HG02884 (cell line): Measurements from ENCODE around the gene MED12.
"Not testable (repeated sequence)": the region's sequence is repeated elsewhere in the genome, so short reads cannot be mapped to it uniquely, and the experiment has no call there.

Experiments
- ATAC-seq: cut with Tn5 transposase; IDR thresholded peaks from one replicate; pipeline ENCODE4 v1.9.1; 2021; ENCODE audit warnings: mild to moderate bottlenecking, moderate library complexity; ENCODE audit not compliant: unreplicated experiment

Gene MED12

DNA sequence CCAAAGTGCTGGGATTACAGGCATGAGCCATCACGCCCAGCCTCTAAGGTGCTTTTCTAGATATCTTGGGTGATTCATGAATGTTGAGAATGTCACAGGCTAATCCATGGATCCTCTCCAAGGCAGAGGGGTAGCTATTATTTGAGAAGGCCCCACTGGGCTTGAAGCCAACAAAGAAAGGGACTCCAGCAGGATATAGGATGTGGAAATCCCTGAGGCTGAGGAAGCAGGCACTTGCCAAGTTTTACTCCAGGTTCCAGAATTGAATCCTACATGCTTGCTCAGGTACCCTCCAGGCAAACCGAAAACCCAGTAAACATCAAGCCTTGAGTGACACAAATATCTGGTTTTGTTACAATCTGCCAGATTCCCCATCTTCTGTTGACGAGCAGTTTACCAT is 42.1 kb downstream of the MED12 start:
- no peak for ATAC-seq

DNA sequence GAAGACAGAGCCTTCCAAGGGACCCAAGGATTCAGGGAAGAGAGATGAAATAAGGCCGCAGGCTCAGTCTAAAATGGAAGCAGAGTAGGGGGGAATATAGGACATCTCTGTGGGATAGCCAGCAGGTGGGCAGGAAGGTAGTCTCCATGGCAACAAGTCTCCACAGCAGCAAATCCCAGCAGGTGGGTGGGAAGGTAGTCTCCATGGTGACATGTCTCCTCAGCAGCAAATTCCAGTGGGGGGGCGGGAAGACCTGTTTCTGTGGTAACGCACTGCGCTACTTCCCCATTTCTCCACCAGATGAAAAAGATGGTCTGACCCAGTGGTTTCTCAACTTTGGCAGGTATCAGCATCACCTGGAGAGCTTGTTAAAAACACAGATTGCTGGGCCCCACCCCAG is 44.6 kb downstream of the MED12 start:
- no peak for ATAC-seq

DNA sequence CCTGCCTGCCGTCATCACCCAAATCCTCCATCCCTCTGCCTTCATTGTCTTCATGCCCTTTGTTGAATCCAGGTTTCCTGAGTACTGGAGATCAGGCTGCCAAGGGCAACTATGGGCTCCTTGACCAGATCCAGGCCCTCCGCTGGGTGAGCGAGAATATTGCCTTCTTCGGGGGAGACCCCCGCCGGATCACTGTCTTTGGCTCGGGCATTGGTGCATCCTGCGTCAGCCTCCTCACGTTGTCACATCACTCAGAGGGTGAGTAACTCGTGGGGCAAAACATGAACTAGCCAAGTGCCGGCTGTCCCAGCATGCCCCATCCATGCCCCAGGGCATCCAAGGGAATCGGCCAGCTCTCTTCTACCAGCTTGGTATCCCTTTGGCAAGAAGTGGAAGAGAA is 45.7 kb downstream of the MED12 start:
- no peak for ATAC-seq

DNA sequence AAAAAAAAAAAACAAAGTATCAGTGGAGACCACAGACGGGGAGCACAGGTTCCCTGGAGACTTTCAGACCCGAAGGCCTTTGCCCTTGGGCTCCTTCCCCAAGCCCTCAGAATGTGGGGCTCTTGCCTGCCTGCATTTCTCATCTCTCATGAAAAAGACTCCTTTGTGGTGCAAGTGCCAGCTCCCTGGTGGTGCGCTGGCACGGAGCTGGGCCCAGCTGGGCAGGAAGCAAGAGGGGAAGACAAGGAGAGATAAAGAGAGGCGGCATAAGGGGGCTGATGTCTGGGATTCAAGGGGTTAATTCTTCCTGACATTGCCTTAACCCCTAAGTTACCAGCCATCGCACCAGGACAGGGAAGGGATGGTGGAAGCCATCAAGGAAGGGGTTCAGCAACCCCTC is 48.1 kb downstream of the MED12 start:
- ATAC-seq, result no peak

DNA sequence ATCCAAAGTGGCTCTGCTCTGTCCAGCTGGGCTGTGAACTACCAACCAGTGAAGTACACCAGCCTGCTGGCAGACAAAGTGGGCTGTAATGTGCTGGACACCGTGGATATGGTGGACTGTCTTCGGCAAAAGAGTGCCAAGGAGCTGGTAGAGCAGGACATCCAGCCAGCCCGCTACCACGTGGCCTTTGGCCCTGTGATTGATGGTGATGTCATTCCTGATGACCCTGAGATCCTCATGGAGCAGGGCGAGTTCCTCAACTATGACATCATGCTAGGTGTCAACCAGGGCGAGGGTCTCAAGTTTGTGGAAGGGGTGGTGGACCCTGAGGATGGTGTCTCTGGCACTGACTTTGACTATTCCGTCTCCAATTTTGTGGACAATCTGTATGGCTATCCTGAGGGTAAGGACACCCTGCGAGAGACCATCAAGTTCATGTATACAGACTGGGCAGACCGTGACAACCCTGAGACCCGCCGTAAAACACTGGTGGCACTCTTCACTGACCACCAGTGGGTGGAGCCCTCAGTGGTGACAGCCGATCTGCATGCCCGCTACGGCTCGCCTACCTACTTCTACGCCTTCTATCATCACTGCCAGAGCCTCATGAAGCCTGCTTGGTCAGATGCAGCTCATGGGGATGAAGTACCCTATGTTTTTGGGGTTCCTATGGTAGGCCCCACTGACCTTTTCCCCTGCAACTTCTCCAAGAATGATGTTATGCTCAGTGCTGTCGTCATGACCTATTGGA is 48.8 kb downstream of the MED12 start:
- ATAC-seq, result no peak

DNA sequence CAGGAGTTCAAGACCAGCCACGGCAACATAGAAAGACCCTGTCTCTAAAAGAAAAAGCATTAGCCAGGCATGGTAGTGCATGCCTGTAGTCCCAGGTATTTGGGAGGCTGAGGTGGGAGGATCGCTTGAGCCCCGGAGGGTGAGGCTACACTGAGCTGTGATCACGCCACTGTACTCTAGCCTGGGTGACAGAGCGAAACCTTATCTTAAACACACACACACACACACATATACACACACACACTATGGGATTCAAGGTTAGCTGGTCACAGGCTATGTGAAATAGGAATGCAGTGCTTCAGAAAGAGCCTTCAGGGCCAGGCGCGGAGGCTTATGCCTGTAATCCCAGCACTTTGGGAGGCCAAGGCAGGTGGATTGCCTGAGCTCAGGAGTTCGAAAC is 49.7 kb downstream of the MED12 start:
- ATAC-seq, result no peak

DNA sequence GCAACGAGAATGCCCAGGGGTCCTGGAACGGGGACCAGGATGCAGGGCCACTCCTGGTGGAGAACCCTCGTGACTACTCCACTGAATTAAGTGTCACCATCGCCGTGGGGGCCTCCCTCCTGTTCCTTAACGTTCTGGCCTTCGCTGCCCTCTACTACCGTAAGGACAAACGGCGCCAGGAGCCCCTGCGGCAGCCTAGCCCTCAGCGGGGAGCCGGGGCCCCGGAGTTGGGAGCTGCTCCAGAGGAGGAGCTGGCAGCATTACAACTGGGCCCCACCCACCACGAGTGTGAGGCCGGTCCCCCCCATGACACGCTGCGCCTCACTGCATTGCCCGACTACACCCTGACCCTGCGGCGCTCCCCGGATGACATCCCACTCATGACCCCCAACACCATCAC is 51.2 kb downstream of the MED12 start:
- ATAC-seq, result no peak

DNA sequence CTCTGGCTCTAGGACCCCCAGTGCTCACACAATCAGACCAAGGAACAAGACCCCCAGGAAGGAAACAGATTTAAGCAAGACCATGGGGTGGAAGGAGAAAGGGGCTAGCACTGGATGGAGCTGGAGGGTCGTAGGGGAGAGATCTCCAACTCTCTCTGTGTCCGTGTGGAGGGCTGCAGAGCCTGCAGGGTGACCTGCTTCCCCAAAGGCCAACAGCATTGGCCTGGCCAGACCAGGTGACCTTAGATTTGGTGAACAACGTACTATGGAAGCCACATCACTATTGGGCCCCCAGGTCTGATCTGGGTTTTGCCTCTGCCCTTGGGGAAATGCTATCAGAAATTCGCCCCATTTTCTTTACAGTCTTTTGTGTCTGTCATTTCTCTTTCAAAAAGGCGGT is 52.3 kb downstream of the MED12 start:
- ATAC-seq, result no peak

DNA sequence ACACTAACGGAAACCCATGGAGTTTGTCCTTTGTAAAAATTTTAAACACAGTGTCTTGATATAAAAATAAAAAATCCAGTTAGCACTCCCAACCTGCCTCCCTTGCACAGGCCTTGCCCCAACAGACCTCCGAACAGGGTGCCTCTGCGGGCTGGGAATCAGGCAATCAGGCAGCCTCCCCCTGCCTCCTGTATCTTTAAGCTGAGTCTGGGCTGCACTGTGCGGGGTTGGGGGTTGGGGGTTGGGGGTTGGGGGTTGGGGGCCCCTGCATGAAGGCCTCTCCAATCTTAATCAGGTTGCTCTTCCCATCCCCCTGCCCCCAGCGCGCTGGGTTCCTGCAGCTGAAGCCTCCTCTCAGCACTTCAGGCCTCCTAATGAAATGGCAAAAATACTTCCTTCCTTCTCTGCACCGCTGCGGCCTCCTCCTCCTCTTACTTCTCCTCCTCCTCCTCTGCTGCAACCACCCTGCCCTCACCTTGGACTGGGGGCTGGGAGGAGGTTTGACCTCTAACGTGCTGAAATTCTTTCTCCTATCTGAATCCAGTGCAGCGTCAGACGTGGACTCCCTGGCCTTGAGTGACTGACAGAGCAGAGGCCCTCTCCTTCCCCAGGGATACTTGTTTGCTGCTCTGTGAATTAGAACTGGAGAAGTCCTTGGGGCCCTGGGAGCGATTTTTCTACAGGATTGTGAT is 52.9 kb downstream of the MED12 start:
- ATAC-seq, result no peak

DNA sequence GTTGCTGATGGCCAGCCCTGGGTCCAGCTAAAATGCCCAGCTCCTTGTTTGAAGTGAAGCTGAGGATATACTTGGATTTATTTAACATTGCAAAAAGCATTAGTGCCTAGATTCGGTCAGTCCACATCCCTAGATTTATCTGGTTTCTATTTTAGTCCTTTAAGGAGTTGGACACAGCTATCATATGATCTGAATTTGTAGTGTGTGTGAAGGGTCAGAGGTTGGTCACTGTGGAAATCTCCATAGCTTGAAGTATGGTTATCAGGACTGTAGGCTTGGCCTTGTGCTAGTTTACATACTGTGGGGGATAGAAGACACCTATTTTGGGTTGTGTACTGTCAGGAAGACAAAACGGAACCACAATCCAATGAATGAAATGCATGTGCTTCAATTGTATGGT is 55.0 kb downstream of the MED12 start:
- no peak for ATAC-seq

DNA sequence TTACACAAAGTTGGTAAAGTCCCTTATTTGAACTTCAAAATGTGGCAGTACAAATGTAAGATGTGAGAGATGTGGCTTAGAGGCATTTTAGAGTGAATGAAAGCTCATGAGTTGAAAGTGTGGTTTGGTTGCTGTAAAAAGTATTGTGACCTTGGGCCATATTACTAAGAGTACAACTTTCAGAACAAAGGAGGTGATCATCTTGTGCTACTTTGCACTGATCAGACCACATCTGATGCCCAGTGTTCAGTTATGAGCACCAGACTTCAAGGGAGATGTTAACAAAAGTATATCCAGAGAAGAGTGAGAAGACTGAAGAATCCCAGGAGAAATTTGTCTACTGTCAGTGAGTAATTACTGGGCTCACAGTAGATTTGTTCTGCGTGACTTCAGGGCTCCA is 56.4 kb downstream of the MED12 start:
- no peak for ATAC-seq

DNA sequence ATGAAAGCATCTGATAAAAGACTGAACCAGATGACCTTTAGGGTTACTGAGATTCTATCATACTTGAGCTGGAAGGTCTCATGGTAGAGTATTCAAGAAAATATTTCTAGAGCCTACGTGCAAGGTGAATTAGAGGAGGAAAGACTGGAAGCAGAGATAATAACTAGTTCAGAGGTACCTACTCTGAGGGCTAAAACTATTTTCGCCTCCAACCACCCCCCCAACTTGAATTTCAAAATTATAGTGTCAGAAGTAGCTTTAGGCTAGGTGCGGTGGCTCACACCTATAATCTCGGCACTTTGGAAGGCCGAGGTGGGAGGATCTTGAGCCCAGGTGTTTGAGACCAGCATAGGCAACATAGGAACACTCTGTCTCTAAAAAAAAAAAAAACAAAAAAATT is 57.1 kb downstream of the MED12 start:
- no peak for ATAC-seq

DNA sequence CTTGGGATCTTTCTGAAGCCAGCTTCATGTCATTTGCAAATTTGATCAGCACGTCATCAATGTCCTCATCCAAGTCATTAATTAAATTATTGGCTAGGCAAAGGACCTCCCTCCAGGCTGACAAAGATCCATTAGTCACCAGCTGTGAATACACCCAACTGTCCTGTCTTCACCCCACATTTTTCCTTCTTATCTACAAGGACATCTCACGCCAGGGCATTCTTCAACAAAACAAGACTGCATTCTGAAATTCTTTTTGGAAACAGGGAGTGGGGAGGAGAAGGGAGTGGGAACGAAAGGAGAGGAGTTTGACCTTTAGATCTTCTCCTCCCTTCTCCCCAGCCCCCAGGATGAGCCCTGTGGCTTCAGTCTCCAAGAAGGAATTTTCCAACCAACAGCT is 58.9 kb downstream of the MED12 start:
- ATAC-seq, result no peak

DNA sequence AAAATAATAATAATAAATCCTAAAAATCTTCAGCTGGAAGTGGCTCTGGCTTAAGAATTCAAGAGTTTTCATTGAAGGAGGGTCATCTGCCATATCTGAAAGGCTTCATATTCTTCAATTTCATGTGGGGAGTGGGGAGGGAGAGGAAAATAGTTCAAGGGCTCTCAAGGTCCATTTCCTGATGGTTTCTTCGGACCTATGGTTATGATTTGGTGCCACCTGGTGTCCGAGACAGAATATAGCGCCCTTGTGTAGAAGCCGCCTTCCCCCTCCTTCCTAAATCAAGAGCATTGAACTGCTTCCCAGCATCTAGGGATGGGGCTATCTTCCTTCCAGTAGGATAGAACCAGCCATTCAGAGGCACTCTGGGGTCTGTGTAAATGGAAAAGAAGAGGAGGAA is 60.5 kb downstream of the MED12 start:
- no peak for ATAC-seq

DNA sequence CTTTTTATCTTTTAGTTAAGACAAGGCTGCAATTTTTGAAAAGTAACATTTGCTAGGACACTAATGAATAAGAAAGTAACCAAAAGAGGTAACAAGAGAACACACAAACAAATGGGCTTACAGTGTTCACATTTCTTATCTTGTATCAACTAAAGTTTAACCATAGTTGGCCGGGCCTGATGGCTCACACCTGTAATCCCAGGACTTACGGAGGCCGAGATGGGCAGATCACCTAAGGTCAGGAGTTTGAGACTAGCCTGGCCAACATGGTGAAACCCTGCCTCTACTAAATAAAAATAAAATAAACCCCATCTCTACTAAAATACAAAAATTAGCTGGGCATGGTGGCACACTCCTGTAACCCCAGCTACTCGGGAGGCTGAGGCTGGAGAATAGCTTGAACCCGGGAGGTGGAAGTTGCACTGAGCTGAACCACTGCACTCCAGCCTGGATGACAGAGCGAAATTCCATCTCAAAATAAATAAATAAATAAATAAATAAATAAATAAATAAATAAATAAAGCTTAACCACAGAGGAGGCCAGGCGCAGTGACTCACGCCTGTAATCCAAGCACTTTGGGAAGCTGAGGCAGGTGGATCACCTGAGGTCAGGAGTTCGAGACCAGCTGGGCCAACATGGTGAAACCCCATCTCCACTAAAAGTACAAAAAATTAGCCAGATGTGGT is 62.3 kb downstream of the MED12 start:
- ATAC-seq, result not testable (repeated sequence)

DNA sequence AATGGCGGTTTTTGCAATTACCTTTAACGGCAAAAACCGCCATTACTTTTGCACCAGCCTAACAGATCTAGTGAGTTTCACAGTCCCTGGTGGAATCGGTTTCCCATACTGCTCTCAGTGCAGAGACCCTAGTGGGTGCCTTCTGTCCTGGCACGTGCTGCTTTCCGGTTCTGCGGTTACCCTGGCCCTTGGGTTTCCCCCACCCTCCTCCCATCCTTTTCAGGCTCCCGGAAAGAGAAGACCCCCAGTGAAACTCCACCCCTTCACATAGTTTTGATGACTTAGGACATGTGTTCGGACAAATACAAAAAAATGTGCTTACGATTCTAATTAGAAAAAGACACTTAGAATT is 63.1 kb downstream of the MED12 start:
- peak; percentile 39 for ATAC-seq

DNA sequence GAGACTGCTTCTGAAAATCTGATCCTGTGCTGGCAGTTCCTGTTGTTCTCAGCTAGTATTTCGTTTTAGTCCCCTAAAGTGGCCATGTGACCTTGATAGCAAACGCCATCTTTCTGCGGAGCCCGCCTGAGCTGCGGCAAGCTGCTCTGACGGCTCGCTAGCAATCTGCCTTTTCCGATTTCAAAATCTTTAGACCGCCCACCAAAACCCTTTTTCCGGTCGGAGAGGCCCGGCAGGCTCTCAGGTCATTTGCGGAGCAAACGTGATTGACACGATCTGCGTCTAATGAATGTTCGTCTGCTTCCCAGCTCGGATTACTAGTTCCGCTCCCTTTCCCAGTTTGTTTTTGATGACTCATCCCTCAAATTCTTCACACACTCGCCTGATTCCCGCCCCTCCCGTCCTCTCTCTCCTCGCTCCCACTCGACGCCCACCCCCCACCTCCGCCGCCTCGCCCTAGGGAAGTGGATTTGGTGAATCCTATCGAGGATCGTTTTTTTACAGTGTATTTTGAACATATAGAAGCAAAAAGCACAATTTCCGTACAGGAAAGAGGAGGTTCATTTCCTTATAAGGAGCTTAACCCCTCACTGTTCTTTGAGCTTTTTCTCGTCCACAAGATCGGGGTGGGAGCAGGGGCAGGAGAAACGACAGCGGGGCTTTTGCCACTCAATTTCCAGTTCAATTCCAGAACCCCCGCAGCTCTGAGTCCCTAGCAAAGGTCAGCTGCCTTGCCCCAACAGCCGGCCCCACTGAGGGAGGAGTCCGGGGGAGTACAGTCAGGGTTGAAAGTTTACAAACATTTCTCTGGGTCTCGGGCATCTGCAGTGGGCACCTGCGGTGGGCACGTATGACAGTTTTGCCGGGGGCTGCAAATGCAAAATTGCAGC is 63.8 kb downstream of the MED12 start:
- ATAC-seq, result peak; percentile 87

DNA sequence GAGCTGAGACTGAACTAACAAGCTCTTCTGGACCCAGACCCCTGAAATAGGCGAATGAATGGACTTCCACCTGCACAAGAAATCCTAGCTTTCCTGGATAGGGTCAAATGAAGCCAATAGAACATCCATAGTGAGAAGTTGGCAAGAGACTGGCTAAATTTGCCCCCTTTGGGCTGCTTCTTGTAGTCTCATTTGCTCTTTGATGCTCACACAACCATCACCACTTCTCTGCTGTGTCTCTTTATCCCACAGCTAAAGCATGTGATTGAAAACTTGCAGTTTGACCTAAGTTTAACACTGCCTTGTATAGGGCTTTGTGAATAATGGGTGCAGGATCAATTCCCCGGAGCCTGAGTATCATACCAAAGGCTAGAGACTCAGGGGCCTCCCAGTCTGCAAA is 64.5 kb downstream of the MED12 start:
- no peak for ATAC-seq

DNA sequence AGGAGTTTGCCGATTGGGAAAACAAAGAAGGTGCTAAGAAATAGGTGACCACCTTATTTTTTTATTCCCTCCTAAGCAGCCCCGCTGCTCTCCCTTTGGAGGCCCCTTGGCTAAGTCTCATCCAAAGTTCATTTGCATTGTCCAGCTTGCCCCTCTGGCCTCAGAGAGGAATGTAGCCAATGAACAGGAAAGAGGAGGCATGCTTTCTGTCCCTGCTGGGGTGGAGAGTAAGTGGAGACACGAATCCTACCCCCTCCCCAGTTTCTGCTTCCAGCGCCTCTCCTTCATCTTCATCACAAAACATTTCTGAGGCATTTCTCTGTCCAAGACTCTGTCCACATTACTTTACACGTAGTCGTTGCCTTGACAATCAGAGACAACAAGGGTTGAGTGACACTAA is 64.9 kb downstream of the MED12 start:
- no peak for ATAC-seq

DNA sequence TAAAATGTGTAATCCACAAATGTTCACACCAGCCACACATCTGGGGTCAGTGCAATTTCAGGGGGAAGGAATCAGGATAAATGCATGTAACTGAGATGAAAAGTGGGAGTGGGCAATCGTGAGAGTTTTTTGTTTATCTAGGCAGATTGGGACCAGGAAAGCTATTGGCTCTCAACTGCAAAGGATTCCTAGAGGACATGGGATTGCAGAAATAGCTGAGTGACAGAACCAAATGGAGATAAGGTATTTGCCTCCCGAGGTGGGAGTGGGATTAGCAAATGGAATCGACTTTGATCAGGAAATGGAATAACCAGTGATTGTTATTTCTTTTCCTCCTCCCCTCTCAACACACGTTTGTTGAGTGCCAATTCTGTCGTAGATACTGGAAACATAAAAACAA is 65.7 kb downstream of the MED12 start:
- ATAC-seq, result no peak

DNA sequence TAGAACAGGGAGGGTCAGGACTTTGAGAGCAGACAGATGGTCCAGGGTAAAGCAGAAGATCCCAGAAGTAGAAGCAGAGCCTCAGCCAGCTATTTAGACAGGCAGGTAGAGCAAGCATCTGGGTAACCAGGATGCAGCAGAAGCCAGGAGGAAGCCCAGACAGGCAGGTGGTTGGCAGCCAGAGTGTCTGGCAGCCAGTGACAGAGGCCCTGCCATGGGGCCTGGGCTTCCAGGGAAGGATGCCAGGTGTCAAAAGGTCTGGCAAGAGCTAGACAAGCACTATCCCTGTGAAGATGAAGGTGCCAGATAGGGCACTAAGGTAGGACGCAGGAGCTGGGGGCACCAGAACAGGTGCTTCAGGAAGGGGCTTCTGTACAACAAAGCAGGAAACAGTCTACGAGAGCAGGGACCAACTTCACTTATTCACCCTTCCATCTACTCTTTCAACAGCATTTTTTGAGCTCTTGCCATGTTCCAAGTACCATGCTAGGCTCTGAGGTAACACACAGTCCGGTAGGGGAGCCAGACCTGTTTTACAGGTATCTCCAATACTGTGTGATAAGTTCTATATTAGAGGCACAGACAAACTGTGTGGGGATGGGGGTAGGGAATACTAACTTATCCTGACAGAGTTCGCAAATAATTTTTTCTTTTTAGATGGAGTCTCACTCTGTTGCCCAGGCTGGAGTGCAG is 66.6 kb downstream of the MED12 start:
- ATAC-seq, result no peak
